Measurements from ENCODE around the gene CDCP2. TPM values are rescaled to one million over a fixed set of nuclear protein-coding genes. Genes with fewer than 3 reads are reported as not detected.

The CDCP2 gene
- polyA plus RNA-seq, 2 of the 4 experiments (the other 2 are of a cell fraction) = not detected

- TF ChIP-seq CEBPB (IDR thresholded peaks at IDR 0.05) = no peak
- no peak for TF ChIP-seq KDM1A (IDR thresholded peaks at IDR 0.05; ENCODE audit: low read depth)
- TF ChIP-seq REST (IDR thresholded peaks at IDR 0.05) = no peak
- no peak for TF ChIP-seq RCOR1 (IDR thresholded peaks at IDR 0.05; ENCODE audit: low read depth, low read length)
- no peak for TF ChIP-seq MAX (IDR thresholded peaks at IDR 0.05)
Measured at GRCh38 chr1:54180701-54181360, 28.0 kb upstream of the CDCP2 start (continued).

GRCh38 chr1:54178296-54179070 lies 25.7 kb upstream of the CDCP2 start:
- DNase-seq (ENCODE audit: low read depth in 1 of 2, low spot score in 1 of 2) (no peak), ATAC-seq (no peak), FAIRE-seq (no peak)
- Histone ChIP-seq H3K4me2 (no peak overlapping the region), H3K9me3 (no peaks in the 10 kb centered on the region), H3K27ac (no peak overlapping the region), H3K4me3 (no peak overlapping the region), H3K4me1 (no peaks in the 10 kb centered on the region)
- CTCF ChIA-PET = interaction anchor here (0.6 kb wide), 1 partner anchor 310 kb away, joined by 3 read pairs; no protein-coding TSS in a partner anchor
- POLR2A ChIA-PET = no interaction called here
- 63% methylated on average over 6 of the region's 9 CpGs for WGBS (ENCODE audit: missing lambda C conversion rate)
- TF ChIP-seq SMC3 (IDR thresholded peaks at IDR 0.05) = no peak
- no peak for TF ChIP-seq NFE2L2 (conservative IDR thresholded peaks at IDR 0.05; ENCODE audit: low read length)
- no peak for TF ChIP-seq PHF8 (IDR thresholded peaks at IDR 0.05; ENCODE audit: borderline replicate concordance, low read depth)
- no peak for TF ChIP-seq HMGXB4 (CRISPR knock-in tag; IDR thresholded peaks at IDR 0.05; ENCODE audit: borderline replicate concordance)
- TF ChIP-seq JUN (IDR thresholded peaks at IDR 0.05) = no peak
- no peak for TF ChIP-seq CBX2 (IDR thresholded peaks at IDR 0.05; ENCODE audit: borderline replicate concordance, low read depth)
- no peak for TF ChIP-seq FOSB (CRISPR knock-in tag; IDR thresholded peaks at IDR 0.05)
- TF ChIP-seq HOXA7 (CRISPR knock-in tag; IDR thresholded peaks at IDR 0.05) = no peak
- no peak for TF ChIP-seq HOXB5 (CRISPR knock-in tag; IDR thresholded peaks at IDR 0.05)
- no peak for TF ChIP-seq TFCP2L1 (CRISPR knock-in tag; IDR thresholded peaks at IDR 0.05)
- TF ChIP-seq HEYL (CRISPR knock-in tag; IDR thresholded peaks at IDR 0.05) = no peak
- TF ChIP-seq REST (IDR thresholded peaks at IDR 0.05) = no peak
- no peak for TF ChIP-seq KDM5A (IDR thresholded peaks at IDR 0.05)
- TF ChIP-seq NR3C1 (IDR thresholded peaks at IDR 0.05) = no peak
- TF ChIP-seq POLR2AphosphoS2 (conservative IDR thresholded peaks at IDR 0.05; ENCODE audit: low read length) = no peak
- TF ChIP-seq FOXS1 (CRISPR knock-in tag; IDR thresholded peaks at IDR 0.05) = no peak
- no peak for TF ChIP-seq EHMT2 (IDR thresholded peaks at IDR 0.05; ENCODE audit: low read depth)

All from A549 (cell line).